Stimulated activated CD8-positive, alpha-beta memory T cell treated with anti-CD3 and anti-CD28 coated beads, Interleukin-4, amount 100 ng/mL, for 24 hours (primary cell): ENCODE results near the gene RGS10.

Experiments
- DNase-seq: peaks from one replicate; pipeline ENCODE4 v3.0.0-alpha.2; 2020; ENCODE audit warnings: low read depth

RGS10 gene

DNA sequence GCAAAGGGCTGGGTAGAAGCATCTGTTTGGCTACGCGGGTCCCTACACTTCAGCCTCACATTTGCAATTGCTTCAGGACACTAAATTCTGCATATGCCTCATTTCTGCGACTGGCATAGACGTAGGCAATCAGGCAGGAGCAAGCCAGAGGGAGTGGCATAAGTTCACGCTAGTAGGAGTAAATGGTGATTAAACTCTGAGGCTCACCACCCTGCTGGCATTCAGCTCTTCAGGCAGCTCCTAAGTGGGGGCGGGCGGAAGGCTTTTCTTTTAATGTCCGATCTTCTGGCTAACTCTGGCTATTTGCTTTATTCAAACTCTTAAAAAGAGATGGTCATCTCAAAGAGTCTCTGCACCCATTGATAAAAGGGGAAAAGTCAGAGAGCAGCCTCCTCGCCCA, 45.3 kb downstream of the RGS10 start:
- DNase-seq: no peak

DNA sequence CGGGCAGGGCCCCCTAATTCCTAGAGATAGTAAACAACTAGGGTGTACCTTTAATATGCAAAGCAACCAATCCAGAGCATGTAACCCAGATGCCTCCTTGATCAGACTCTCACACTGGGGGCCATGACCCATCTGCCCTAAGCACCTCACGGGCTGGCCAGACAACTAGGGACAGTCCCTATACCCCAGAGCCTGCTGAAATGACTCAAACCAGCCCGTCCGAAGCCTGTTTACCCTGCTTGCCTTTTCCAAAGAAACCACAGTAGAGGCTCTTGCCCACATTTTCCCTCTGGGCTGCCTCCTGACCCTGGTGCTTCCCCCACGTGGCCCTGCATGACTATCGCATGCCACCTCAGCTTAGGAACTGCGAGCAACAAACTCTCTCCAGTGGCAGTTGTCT, 46.2 kb downstream of the RGS10 start:
- peak; percentile 42 for DNase-seq

DNA sequence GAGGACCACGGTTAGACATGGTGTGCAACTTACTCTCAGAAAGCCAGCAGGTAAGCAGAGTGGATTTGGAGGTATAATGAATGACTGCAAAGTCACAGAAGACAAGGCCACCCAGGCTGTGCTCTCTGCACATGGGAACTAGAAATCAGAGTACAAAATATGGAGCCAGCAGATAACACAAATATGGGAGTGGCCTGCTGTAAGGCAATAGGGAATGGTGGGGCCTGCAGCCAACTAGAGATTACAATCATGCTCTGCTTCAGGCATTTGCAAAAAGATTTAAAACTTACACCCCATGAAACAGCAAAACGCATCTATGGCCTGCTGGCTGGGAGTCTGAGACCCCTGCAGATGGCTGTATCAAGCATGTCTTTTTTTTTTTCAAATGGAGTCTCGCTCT, 47.0 kb downstream of the RGS10 start:
- no peak for DNase-seq

DNA sequence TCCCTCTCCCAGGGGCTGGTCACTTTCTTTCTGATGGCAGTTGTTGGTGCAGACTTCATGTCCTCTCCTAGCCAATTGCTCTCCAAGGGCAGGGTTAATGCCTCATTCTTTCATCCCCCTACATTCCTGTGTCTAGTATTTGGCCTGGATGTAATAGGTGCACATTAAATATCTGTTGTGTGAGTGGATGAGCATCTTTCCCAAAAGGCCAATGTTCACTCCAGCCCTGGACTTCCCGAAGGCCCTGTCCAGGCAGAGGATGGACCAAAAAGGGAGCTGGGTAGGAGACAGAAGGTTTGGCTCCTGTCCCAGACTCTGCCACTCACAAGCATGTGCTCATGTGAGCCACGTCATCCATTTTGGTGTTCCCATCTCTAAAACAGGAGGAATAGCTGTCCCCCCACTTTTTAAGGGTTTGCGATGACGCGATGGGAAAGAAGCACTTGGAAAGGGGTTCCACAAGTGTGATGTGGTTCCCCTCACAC, 47.5 kb downstream of the RGS10 start:
- DNase-seq: no peak

DNA sequence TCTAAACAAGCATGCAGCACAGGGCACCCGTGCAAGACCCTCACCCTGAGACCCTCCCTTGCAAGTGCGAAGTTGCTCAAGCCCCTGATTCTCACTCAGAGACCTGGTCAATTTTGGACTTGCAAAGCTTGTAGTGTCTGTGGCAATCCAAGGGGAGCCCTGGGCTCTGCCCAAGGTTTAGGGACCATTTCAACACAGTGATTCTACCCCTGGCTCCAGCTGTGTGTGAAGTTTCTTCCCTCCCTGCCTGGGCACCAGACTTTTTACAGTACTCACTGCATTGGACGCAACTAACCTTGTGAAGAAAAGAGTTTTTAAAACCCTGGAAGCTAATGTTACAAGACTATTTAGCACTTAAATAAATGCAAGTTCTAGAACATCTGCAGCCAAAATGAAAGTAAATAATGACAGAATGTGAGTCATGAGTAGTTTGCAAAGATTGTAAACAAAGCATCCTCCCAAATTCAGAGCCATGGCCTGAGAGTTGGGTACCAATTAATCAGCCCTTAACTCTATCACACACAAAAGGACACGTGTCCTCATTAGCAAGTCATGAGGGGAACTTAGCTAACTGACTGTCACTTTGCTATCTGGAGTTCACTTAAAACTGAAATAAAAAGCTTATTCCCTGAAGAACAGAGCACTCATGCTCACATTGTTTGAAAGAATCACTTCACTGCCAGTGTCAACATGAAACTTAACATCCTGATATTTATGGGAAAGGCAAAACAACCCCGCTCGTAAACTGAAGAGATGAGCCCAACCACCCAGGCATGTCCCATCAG, 48.1 kb downstream of the RGS10 start:
- no peak for DNase-seq

DNA sequence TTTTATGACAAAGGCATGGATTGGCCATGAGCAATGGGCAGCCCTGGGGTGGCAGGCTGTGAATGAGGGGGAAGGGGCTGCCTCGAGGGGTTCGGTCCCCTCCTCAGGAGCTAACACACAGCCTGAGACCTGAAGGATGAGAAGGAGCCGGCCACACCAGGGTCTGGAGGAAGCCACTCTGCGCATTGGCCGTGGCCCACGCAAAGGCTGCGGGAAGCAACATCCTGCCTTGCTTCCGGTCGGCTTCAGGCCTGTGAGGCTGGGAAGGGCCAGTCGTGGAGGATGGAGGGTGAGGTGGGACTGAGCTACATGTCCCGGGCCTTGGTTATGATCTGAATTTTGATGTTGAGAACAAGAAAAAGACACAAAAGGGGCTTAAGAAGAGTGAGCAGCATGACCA, 49.4 kb downstream of the RGS10 start:
- no peak for DNase-seq

DNA sequence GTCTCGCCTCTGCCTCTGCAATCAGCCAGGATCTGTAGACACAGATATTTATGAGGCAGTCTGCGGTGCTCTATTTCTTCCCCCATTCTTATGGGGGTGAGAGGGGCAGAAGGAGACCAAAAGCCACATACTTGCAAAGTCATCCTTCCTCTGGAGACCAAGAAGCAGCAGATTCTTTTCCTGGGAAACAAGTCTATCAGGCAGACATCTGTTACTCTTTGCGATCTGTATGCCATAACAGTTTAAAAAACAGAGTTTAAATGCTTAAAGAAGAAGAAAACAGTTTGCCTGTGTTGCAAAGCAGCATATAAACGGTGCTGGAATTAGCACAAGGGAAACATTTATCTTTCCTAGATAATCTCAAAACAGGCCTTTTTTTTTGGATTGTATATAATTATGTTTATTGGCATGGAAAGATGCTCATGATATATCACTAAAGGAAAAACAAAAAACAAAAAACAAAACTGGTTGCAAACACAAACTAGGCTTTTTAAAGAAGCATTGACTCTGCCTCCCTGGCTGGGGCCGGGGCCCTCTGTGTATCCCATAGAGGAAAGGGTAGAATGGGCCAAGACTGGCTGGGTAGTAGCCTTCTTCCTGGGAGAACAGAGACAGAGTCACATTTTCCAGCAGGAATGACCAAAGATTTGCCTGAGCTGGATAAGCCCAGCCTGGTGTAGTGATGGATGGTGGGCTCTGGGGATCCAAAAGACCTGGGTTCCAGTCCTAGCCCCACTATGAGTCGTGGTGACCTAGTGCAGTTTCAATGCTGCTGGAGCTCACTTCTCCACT, 50.4 kb downstream of the RGS10 start:
- no peak for DNase-seq

DNA sequence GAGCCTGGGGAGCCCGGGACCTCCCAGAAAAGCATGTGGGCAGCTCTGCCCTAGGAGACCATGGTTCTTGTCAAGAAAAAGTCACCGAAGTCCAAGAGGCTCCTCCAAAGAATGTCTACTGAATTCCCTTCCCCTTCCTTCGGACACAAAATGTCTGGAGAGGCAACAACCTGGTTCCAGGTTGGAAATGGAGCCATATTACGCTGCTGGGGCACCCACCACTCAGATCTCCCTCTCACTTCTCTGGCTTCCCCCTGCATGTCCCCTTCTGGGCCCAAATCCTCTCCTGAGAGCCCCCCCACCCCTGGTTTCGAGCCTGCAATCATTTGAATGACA, 52.6 kb downstream of the RGS10 start:
- DNase-seq: no peak

DNA sequence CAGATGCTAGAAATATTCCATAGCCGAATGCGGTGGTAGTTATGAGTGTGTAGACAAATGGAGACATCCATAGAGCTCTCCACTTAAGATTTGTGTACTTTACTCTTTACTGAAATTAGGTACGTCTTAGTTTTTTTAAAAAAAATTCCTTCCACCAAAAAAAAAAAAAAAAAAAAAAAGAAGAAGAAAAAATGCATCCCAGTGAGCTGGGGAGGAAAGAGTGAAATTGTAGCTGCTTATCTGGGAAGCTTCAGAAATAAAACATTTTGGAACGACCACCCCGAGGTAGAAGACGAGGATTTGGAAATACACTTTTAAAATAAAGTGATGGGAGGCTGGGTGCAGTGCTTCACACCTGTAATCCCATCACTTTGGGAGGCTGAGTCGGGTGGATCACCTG, 53.8 kb downstream of the RGS10 start:
- no peak for DNase-seq

DNA sequence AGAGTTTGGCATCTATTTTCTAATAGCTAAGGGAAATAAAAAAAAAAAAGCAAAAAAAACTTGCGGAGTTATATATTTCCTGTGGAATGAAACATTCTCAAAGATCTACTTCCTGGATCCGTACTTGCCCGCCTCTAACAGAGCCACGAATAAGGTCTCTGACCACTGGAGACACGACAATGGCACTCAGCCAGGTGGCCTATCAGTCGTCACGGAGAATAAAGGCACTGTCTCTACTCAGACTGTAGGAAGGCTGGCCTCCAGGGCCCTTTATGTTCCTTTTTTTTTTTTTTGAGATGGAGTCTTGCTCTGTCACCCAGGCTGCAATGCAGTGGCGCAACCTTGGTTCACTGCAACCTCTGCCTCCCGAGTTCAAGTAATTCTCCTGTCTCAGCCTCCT, 58.7 kb downstream of the RGS10 start:
- DNase-seq: no peak

DNA sequence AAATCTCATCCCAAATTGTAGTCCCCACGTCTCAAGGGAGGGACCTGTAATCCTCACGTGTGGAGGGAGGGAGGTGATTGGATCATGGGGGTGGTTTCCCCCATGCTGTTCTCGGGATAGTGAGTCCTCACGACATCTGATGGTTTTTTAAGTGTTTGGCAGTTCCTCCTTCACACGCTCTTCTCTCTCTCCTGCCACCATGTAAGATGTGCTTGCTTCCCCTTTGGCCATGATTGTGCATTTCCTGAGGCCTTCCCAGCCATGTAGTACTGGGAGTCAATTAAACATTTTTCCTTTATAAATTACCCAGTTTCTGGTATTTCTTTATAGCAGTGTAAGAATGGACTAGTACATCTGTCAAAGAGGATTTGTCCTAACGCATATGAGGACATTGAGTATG, 59.5 kb downstream of the RGS10 start:
- no peak for DNase-seq

DNA sequence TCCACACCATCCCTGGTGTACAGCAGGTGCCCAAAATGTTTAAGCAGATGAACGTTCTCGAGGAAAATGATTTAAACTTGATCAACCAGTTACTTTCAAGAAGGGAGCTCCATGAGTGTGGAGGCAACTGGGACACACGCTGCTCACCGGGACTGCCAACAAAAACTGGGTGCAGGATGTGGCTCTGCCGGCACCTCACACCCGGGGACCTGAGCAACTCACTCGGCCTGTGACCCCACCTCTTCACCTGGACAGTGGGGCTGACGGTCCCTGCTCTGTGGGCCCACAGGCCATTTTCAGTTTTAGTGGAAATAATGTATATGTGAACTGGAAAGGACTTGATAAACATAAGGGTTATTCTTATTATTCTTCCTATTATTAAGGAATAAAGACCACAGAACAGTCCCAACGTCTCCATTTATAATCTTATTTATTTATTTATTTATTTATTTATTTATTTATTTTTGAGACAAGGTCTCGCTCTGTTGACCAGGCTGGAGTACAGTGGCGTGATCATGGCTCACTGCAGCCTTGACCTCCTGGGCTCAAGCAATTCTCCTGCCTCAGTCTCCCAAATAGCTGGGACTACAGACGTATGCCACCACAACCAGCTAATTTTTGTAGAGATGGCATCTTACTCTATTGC, 60.6 kb downstream of the RGS10 start:
- DNase-seq: no peak

DNA sequence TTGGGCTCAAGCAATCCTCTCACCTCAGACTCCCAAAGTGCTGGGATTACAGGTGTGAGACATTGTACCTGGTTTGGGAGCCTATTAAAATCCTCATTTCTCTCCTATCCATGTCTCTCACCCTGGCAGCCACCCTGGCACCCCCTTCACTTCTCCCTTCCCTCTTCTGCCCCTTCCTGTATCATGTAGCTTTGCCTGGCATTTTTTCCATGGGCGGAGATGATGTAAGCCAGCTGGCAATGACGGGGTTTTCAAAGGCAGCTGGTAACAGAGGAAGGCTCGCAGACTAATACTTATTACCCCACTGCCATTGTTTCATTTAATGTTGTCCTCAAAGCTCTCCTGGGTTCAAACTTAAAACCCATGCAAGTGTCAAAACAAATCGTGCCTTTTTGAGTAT, 61.9 kb downstream of the RGS10 start:
- DNase-seq: no peak

DNA sequence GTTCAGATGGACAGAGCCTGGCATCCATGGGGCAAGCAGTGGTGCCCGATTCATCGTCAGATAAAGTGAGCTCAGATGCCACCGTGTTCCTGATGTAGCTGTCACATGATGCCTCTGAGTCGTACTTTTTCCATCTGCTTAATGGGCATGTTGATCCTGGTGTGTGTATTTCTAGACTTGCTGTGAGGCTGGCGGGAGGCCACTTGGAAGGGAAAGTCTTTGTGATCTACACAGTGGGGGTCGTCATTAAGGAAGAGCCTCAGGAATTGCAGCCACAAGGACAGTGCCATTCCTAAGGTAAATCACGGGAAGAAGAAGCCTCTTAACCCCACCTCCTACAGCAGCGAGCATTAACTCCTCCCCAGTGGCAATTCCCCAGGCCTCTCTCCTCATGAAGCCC, 63.0 kb downstream of the RGS10 start:
- DNase-seq: no peak

DNA sequence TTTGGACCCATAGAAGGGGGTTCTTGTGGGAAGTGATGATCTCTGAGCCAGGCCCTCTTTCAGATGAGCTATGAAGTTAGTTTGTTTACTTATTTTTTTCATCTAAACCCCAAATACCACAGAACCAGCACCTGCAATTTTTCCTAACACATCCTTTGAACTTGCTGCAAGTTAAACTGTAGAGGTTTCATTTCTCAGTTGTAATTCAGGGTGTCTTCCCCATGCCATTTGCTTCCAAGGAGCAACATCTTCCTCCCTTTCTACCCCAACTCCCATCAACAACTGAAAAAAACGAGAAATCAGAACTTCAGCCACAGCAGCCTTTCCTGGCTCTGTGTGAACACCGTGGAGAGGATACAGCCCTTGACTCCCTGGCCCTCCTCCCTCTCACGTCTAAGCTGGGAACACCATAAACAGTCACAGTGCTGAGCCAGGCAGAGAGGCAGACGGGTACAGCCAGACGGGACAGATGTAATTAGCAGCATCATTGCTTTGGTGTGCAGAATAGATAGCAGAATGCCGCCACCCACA, 63.6 kb downstream of the RGS10 start:
- DNase-seq: no peak

DNA sequence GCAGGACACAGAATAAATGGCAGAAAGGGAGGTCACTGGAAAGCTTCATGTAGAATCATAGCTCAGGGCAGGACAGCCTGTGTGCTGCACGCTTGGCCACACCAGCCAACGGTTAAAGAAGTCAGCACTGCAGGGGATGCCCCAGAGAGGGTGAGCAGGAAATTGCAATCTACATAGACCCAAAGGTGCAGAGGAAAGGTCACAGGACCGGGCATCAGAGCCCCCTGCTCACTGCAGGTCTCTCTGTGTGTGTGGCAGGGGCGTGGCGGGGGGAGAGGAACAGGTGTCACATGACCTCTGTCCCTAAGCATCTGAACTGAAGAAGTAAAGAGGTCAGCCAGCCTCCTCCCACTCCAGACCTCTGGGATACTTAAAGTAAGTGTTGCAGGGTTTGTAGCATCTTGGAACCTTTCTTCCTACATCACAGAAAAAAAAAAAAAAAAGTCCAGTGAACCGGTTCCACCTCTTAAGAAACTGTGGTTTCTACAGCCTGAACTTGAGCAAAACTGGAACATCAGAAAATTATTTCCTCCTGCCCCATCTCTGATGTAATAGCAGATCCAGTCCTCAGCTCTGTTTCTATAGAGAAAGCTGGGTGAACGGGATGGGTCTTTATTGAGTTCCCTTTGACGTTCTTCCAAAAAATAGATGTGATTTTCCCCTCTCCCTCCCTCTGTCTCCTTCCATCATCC, 64.3 kb downstream of the RGS10 start:
- no peak for DNase-seq

DNA sequence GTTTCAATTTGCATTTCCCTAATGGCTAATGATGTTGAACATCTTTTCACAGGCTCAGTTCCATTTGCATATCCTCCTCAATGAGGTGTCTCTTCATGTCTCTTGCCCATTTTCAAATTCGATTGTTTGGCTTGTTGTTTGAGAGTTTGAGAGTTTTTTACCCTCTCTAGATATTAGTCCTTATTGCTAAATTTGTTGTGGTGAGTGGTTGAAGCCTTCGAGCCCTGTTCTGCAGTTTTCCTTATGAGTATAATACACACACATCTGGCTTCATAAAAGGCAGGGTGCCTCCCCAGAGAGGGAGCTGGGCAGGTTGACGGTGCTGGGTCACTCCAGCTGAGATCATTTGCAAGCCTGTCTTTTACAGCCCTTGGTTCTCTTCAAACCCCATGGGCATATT, 65.1 kb downstream of the RGS10 start:
- DNase-seq: no peak

DNA sequence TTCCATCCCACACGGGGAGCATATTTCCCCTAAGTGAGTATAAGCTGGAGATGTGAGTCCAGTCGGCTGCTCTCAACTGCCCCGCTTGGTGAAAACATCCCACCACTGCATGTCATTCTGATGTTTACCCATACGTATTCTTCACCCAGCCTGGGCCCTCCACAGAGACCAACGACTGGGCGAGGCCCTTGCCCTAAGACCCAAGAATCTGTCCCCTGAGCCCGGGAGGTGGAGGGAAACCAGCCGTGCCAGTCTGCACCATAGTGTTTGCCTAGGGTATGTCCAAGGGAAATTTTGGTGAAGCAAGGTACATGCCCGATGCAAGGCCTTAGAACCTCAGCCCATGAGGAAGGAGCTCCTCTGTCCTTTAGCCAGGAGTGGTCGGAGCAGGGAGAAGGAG, 67.9 kb downstream of the RGS10 start:
- DNase-seq: no peak

DNA sequence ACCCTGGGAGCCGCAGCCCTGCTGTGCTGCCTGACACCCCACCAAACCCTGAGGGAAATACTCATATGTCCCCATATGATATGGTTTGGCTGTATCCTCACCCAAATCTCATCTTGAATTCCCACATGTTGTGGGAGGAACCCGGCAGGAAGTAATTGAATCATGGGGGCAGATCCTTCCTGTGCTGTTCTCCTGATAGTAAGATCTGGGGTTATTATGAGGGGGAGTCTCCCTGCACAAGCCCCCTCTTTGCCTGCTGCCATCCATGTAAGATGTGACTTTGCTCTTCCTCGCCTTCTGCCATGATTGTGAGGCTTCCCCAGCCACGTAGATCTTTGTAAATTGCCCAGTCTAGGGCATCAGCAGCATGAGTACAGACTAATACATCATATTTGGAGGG, 68.7 kb downstream of the RGS10 start:
- DNase-seq: no peak

DNA sequence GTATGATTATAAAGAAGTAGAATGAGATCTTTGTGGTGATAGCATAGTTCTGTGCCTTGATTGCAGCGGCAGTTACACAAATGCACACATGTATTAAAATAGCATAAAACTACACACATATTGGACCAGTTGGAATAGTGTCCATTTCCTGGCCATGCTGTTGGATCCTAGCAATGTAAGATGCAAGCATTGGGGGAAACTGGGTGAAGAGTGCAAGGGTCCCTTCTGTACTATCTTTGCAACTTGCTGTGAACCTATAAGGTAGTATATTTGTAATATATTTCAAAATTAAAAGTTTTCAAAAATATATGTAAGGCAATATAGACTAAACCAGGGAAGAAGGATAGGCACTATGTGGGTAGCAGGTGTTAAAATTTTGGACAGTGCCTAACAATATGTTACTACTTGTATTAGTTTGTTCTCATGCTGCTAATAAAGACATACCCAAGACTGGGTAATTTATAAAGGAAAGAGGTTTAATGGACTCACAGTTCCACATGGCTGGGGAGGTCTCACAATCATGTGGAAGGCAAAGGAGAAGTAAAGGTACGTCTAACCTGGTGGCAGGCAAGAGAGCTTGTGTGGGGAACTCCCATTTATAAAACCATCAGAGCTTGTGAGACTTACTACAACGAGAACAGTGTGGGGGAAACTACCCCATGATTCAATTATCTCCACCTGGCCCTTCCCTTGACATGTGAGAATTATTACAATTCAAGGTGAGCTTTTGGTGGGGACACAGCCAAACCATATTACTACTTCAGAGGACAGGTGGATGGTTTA, 71.4 kb downstream of the RGS10 start:
- no peak for DNase-seq

DNA sequence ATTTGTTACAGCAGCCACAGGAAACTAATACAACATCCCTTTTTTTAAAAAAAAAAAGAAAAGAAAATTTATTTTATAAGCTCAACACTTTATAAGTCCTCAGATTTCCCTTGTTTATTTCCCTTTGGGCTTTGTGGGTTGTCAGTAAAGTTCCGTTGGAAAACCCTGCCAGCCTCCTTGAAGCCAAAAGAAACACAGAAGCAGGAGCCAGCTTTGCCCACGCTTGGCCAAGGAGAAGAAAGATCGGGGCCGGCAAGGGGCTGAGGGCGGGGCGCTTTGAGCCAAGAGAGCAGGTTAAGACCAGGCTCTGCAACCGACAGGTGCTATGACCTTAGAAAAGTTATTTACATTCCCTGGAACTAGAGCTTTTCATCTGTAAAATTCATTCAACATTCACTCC, 72.7 kb downstream of the RGS10 start:
- no peak for DNase-seq

DNA sequence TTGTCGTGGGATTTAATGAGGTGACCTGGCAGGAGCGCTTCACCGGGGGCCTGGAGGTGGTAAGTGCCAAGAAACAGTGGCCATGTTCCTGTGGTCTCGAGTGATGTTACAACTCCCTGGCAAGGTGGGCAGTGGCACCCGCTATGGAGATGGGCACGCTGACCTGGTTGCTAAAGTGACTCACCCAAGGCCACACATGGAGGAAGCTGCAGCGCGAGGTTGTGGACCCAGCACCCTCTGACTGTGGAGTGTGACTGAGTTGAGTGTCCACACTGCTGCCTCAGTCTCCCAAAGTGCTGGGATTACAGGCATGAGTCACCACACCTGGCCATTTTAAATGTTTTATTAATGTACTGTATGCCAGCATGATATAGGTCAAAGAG, 73.2 kb downstream of the RGS10 start:
- DNase-seq: no peak
